ENCODE measurements around the gene CIP2A.

Gene CIP2A

GRCh38 chr3:108552267-108553159 lies 36.7 kb downstream of the CIP2A start:
- DNase-seq (ENCODE audit: low read depth), result peak; percentile 21
- TF ChIP-seq CTCF (IDR thresholded peaks at IDR 0.05; ENCODE audit: low read depth, low read length, missing control alignments), result no peak
- no peak overlapping the region for H3K4me3 ChIP-seq (ENCODE audit: low read depth, low read length)

GRCh38 chr3:108548886-108549285 lies 40.4 kb downstream of the CIP2A start:
- DNase-seq (ENCODE audit: low read depth), result no peak
- H3K4me3 ChIP-seq (ENCODE audit: low read depth, low read length), result no peak overlapping the region
- TF ChIP-seq CTCF (IDR thresholded peaks at IDR 0.05; ENCODE audit: low read depth, low read length, missing control alignments), result no peak

- H3K4me3 ChIP-seq (ENCODE audit: low read depth, low read length), result no peak overlapping the region
- DNase-seq (ENCODE audit: low read depth), result no peak
- no peak for TF ChIP-seq CTCF (IDR thresholded peaks at IDR 0.05; ENCODE audit: low read depth, low read length, missing control alignments)
Observed at GRCh38 chr3:108548304-108548703, 40.9 kb downstream of the CIP2A start.

GRCh38 chr3:108546692-108547091 lies 42.5 kb downstream of the CIP2A start:
- peak; percentile 12 for DNase-seq (ENCODE audit: low read depth)
- no peak for TF ChIP-seq CTCF (IDR thresholded peaks at IDR 0.05; ENCODE audit: low read depth, low read length, missing control alignments)
- peak overlapping the region; percentile 16; the same call in 1 of the 2 replicates for H3K4me3 ChIP-seq (ENCODE audit: low read depth, low read length)

GRCh38 chr3:108546247-108546646 lies 43.0 kb downstream of the CIP2A start:
- DNase-seq (ENCODE audit: low read depth), result no peak
- no peak for TF ChIP-seq CTCF (IDR thresholded peaks at IDR 0.05; ENCODE audit: low read depth, low read length, missing control alignments)
- no peak overlapping the region; the same call in 1 of the 2 replicates for H3K4me3 ChIP-seq (ENCODE audit: low read depth, low read length)

- no peak overlapping the region for H3K4me3 ChIP-seq (ENCODE audit: low read depth, low read length)
- no peak for DNase-seq (ENCODE audit: low read depth)
- no peak for TF ChIP-seq CTCF (IDR thresholded peaks at IDR 0.05; ENCODE audit: low read depth, low read length, missing control alignments)
Observed at GRCh38 chr3:108538083-108538482, 51.2 kb downstream of the CIP2A start.
